SW 1271 (cell line): ENCODE data around the gene ABCC4.

Experiments used
- DNase-seq, 2 experiments: peaks; one replicate each; lab custom pipeline; 2025; lab: John Stamatoyannopoulos, UW

Gene ABCC4

GRCh38 chr13:95044452-95045205 is 256.6 kb downstream of the ABCC4 start:
- no peak for DNase-seq

GRCh38 chr13:95039415-95039814 is 261.8 kb downstream of the ABCC4 start:
- DNase-seq: no peak

- DNase-seq: no peak
Observed at GRCh38 chr13:95038949-95039348, 262.3 kb downstream of the ABCC4 start.

GRCh38 chr13:95035311-95036109 is 265.7 kb downstream of the ABCC4 start:
- DNase-seq: no peak

- no peak for DNase-seq
Observed at GRCh38 chr13:95033890-95034289, 267.4 kb downstream of the ABCC4 start.

GRCh38 chr13:95032121-95032520 is 269.1 kb downstream of the ABCC4 start:
- no peak for DNase-seq

GRCh38 chr13:95030821-95031343 is 270.4 kb downstream of the ABCC4 start:
- no peak for DNase-seq

- no peak for DNase-seq
Observed at GRCh38 chr13:95027638-95028037, 273.6 kb downstream of the ABCC4 start.

- no peak for DNase-seq
Observed at GRCh38 chr13:95025116-95025515, 276.1 kb downstream of the ABCC4 start.

- no peak for DNase-seq
Observed at GRCh38 chr13:95023405-95023804, 277.8 kb downstream of the ABCC4 start.

GRCh38 chr13:95020298-95020987 is 280.8 kb downstream of the ABCC4 start:
- DNase-seq: no peak

- DNase-seq: no peak
Observed at GRCh38 chr13:95019886-95020285, 281.4 kb downstream of the ABCC4 start.

GRCh38 chr13:95007322-95007721 is 293.9 kb downstream of the ABCC4 start:
- no peak for DNase-seq

GRCh38 chr13:95005300-95005699 is 296.0 kb downstream of the ABCC4 start:
- DNase-seq: no peak

GRCh38 chr13:95003019-95003813 is 298.0 kb downstream of the ABCC4 start:
- DNase-seq: no peak

- DNase-seq: no peak
Observed at GRCh38 chr13:95002126-95002525, 299.1 kb downstream of the ABCC4 start.

- DNase-seq: no peak
Observed at GRCh38 chr13:94999871-95000270, 301.4 kb downstream of the ABCC4 start.

- DNase-seq: no peak
Observed at GRCh38 chr13:94997126-94997525, 304.1 kb downstream of the ABCC4 start.

GRCh38 chr13:94996445-94996844 is 304.8 kb downstream of the ABCC4 start:
- no peak for DNase-seq

GRCh38 chr13:94994506-94994905 is 306.7 kb downstream of the ABCC4 start:
- no peak for DNase-seq

- no peak for DNase-seq
Observed at GRCh38 chr13:94993616-94994015, 307.6 kb downstream of the ABCC4 start.
